Amniotic stem cell (primary cell): ENCODE measurements around the gene HSPA1L.
A peak's percentile ranks its signal among the peaks of the same experiment; 100 is the strongest.
"Not testable (repeated sequence)": the region's sequence is repeated elsewhere in the genome, so short reads cannot be mapped to it uniquely, and the experiment has no call there.

ENCODE experiments used
- DNase-seq: peaks from one replicate; lab custom pipeline; 2025; lab: John Stamatoyannopoulos, UW

The HSPA1L gene

GRCh38 chr6:31836474-31837368 is 21.6 kb upstream of the HSPA1L start:
- no peak for DNase-seq

DNA sequence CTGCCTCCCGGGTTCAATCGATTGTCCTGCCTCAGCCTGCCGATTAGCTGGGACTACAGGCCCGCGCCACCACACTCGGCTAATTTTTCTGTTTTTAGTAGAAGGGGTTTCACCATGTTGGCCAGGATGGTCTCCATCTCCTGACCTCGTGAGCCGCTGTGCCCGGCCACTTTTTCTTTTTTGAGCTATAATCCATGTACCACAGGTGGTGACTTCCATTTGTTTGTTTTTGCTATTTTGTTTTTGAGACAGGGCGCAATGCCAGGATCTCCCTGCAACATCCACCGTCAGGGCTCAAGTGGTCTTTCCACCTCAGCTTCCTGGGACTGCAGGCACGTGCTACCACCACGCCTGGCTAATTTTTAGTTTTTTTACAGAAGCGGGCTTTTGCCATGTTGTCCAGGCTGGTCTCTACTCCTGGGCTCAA is 21.0 kb upstream of the HSPA1L start:
- DNase-seq = no peak

- DNase-seq = peak; percentile 73
Measured at GRCh38 chr6:31834367-31835250, 19.5 kb upstream of the HSPA1L start.

- DNase-seq = no peak
Measured at GRCh38 chr6:31831350-31832215, 16.5 kb upstream of the HSPA1L start.

DNA sequence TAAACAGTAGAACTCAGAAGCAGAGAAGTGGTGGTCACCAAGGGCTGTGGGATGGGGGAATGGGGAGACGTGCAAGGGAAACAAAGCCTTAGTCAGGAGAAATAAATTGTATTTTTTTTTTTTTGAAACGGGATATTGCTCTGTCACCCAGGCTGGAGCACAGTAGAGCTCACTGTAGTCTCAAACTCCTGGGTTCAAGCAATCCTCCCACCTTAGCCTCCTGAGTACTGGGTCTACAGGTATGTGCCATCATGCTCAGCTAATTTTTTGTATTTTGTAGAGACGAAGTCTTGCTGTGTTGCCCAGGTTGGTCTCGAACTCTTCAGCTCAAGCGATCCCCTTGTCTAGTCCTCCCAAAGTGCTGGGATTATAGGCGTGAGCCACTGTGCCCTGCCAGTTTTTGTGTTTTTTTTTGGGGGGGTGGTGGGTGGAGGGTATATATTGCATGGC is 15.8 kb upstream of the HSPA1L start:
- no peak for DNase-seq

GRCh38 chr6:31829633-31830283 is 14.7 kb upstream of the HSPA1L start:
- DNase-seq = no peak

GRCh38 chr6:31827286-31828079 is 12.4 kb upstream of the HSPA1L start, which contains the start of gene HSPA1B:
TSS of gene HSPA1B (plus strand) at chr6:31827738. CDS start at chr6:31827951, 213 bp downstream.
- DNase-seq = peak; percentile 100

GRCh38 chr6:31826793-31827285 is 11.8 kb upstream of the HSPA1L start:
- peak; percentile 76 for DNase-seq

- no peak for DNase-seq
Measured at GRCh38 chr6:31825553-31825952, 10.5 kb upstream of the HSPA1L start.

DNA sequence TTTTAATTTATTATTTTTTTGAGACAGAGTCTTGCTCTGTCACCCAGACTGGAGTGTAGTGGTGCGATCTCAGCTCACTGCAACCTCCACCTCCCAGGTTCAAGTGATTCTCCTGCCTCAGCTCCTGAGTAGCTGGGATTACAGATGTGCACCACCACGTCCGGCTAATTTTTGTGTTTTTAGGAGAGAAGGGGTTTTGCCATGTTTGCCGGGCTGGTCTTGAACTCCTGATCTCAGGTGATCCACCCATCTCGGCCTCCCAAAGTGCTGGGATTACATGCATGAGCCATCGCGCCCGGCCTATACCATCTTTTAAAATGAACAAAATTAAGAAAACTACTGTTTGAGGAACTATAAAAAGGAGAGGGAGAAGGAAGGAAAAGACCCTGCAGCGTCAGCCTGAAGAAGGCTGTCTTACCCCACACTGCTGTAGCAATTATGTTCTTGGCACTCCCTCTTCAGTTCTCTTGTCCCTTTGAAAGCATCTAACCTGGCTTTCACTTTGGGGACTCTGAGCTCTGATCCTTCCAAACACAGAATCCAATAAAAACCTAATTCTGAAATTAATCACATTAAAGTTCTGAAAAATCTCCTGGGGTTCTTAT is 8.6 kb upstream of the HSPA1L start:
- not testable (repeated sequence) for DNase-seq

- DNase-seq = peak; percentile 65
Measured at GRCh38 chr6:31822036-31822821, 7.1 kb upstream of the HSPA1L start.

DNA sequence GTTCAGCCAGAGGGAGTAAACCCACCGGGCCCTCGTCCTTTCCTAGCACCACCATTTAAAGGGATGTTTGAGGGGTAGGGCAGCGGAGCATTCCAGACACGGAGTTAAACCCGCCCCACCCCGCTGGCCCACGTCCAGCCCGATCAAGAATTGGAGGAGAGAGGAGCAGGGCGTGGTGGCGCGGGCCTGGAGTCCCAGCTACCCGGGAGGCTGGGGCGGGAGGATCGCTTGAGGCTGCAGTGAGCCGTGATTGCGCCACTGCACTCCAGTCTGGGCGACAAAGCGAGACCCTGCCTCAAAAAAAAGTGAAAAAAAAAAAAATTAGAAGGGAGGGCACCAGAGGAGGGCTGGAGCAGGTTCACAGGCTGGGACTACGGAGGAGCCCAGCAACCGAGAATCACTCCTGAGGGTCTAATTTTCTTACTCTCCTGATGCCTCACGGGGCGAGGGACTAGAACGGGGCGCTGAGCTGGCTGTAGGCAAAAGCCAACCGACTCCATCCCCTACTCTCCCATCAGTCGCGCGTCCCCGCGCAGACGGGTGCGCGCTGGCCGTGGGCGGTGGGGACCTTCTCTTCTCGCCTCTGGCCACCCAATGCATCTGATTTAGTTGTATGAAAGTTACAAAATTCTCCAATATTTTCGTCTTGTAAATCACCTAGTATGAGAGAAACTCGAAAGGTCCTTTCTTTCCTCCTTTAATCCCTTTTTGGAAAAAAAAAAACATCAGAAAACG is 6.4 kb upstream of the HSPA1L start:
- no peak for DNase-seq

DNA sequence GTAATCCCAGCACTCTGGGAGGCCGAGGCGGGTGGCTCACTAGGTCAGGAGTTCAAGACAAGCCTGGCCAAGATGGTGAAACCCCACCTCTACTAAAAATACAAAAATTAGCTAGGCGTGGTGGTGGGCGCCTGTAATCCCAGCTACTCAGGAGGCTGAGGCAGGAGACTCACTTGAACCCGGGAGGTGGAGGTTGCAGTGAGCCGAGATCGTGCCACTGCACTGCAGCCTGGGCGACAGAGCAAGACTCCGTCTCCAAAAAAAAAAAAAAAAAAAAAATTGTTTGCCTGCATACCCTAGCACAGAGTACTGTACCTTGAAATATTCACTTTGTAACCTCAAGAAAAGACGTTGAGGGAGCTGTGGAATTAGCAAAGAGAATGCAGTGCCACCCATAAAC is 5.3 kb upstream of the HSPA1L start:
- DNase-seq = not testable (repeated sequence)

- no peak for DNase-seq
Measured at GRCh38 chr6:31819871-31820299, 4.8 kb upstream of the HSPA1L start.

DNA sequence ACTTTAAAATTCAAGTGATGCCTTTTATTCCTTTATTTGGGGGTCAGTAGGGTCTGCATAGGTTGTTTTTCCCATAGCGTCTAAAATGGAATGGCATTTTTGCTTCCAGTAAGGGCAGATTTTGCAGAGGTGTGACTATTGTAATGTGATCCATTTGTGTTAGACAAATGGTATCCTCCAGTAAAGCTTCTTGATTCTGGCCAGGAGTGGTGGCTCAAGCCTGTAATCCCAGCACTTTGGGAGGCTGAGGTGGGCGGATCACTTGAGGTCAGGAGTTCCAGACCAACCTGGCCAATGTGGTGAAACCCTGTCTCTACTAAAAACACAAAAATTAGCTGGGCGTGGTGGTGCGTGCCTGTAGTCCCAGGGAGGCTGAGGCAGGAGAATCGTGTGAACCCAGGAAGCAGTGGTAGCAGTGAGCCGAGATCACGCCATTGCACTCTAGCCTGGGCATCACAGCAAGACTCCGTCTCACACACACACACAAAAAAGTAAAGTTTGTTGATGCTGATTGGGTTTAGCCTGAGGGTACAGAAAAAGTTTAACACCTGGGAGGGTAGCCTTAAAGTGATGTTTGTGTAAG is 2.9 kb upstream of the HSPA1L start:
- DNase-seq = not testable (repeated sequence)

DNA sequence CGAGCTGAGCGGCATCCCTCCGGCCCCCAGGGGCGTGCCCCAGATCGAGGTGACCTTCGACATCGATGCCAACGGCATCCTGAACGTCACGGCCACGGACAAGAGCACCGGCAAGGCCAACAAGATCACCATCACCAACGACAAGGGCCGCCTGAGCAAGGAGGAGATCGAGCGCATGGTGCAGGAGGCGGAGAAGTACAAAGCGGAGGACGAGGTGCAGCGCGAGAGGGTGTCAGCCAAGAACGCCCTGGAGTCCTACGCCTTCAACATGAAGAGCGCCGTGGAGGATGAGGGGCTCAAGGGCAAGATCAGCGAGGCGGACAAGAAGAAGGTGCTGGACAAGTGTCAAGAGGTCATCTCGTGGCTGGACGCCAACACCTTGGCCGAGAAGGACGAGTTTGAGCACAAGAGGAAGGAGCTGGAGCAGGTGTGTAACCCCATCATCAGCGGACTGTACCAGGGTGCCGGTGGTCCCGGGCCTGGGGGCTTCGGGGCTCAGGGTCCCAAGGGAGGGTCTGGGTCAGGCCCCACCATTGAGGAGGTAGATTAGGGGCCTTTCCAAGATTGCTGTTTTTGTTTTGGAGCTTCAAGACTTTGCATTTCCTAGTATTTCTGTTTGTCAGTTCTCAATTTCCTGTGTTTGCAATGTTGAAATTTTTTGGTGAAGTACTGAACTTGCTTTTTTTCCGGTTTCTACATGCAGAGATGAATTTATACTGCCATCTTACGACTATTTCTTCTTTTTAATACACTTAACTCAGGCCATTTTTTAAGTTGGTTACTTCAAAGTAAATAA is 2.2 kb upstream of the HSPA1L start:
- not testable (repeated sequence) for DNase-seq

DNA sequence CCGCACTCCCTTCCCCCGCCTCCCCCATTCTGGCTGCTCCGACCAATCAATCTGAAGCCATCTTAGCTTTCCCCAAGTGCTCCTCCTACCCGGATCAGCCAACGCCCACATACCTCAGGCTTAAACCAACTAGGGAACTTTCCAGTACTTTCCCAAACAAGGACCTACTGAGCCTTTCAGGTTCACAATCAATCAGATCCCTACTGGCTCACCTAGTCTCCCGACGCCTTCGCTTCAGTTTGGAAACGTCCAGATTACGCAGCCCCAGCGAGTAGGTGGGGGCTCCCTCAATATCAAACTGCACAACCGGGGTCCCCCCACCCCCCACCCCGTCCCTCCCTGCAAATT is 432 bp downstream of the HSPA1L start:
- DNase-seq = peak; percentile 95
